Progenitor cell of endocrine pancreas (in vitro differentiated cells): ENCODE data around the gene CLHC1. TPM values are rescaled to one million over a fixed set of nuclear protein-coding genes. Genes with fewer than 3 reads are reported as not detected.
A peak's percentile ranks its signal among the peaks of the same experiment; 100 is the strongest.
"Not testable (repeated sequence)": the region's sequence is repeated elsewhere in the genome, so short reads cannot be mapped to it uniquely, and the experiment has no call there.

Source experiments
- DNase-seq: peaks from one replicate; pipeline ENCODE4 v3.0.0; 2021; ENCODE audit warnings: low spot score; ENCODE audit not compliant: unreplicated experiment
- H3K27ac Mint-ChIP-seq: 2 replicates; pipeline ENCODE4 v1.8.0; 2021; ENCODE audit warnings: mild to moderate bottlenecking, moderate library complexity, mixed read lengths
- H3K27me3 Mint-ChIP-seq: 2 replicates; pipeline ENCODE4 v1.8.0; 2021; ENCODE audit warnings: mixed read lengths
- H3K36me3 Mint-ChIP-seq: 2 replicates; pipeline ENCODE4 v1.8.0; 2022; ENCODE audit warnings: mixed read lengths; ENCODE audit not compliant: insufficient read depth
- H3K4me1 Mint-ChIP-seq: 2 replicates; pipeline ENCODE4 v1.8.0; 2021; ENCODE audit warnings: low read depth, mixed read lengths
- H3K4me3 Mint-ChIP-seq: 2 replicates; pipeline ENCODE4 v1.8.0; 2021; ENCODE audit warnings: low read depth, mild to moderate bottlenecking, moderate library complexity, mixed read lengths
- H3K9me3 Mint-ChIP-seq: 2 replicates; pipeline ENCODE4 v1.8.0; 2021; ENCODE audit warnings: low read depth, mixed read lengths
- CTCF ChIP-seq: fragments of 200-600 bp; sonication (generic); IDR thresholded peaks from one replicate; pipeline ENCODE4 v1.5.0; 2021; ENCODE audit warnings: antibody characterized with exemption, mild to moderate bottlenecking; ENCODE audit not compliant: unreplicated experiment
- long read RNA-seq: library from polyadenylated mRNA; unstranded; transcript quantifications from one replicate; pipeline ENCODE4 v2.0.0, GENCODE V29; 2020
- total RNA-seq: library from RNA; stranded (reverse); gene quantifications from 2 replicates; pipeline ENCODE4 v1.2.1, GENCODE V29; 2021

CLHC1 gene
- 33.8 and 43.9 TPM in 2 replicates for total RNA-seq
- long read RNA-seq, partial matches to known transcripts = 6 of 25 reads
- long read RNA-seq, other reads (novel, unspliced or antisense) = 19 of 25 reads

- TF ChIP-seq CTCF = no peak
- peak within 1 kb of the TSS; percentile 99 for H3K27ac Mint-ChIP-seq
- peak; percentile 84 for DNase-seq
- peaks cover 36% of the 10 kb centered on the region for H3K4me1 Mint-ChIP-seq
- peaks cover 13% of the 10 kb centered on the region for H3K36me3 Mint-ChIP-seq
- peak within 1 kb of the TSS; percentile 99 for H3K4me3 Mint-ChIP-seq
- H3K9me3 Mint-ChIP-seq = no peaks in the 10 kb centered on the region
- no peaks in the 10 kb centered on the region for H3K27me3 Mint-ChIP-seq
These were observed at the start of gene CLHC1, which contains the start of gene RPS27A for GRCh38 chr2:55232084-55232862. Gene CLHC1 (minus strand): TSS chr2:55232293. CDS start chr2:55222411, 9,882 bp downstream. Gene RPS27A (plus strand): TSS chr2:55232688. CDS start chr2:55232825, 137 bp downstream.

- Mint-ChIP-seq H3K27ac (peak overlapping the region; percentile 71), H3K4me1 (peaks cover 22% of the 10 kb centered on the region), H3K4me3 (peak overlapping the region; percentile 55)
- DNase-seq, H3K36me3 Mint-ChIP-seq, H3K9me3 Mint-ChIP-seq, H3K27me3 Mint-ChIP-seq: not testable (repeated sequence)
These were observed 48.9 kb upstream of the CLHC1 start for GRCh38 chr2:55280851-55281546.

GRCh38 chr2:55279859-55280424, 47.8 kb upstream of the CLHC1 start:
- not testable (repeated sequence) for H3K9me3 Mint-ChIP-seq, DNase-seq, H3K36me3 Mint-ChIP-seq, H3K27me3 Mint-ChIP-seq
- H3K27ac Mint-ChIP-seq = peak overlapping the region; percentile 46
- peaks cover 22% of the 10 kb centered on the region for H3K4me1 Mint-ChIP-seq
- H3K4me3 Mint-ChIP-seq = peak overlapping the region; percentile 9

GRCh38 chr2:55279214-55279835, 47.2 kb upstream of the CLHC1 start:
- H3K36me3 Mint-ChIP-seq, H3K27me3 Mint-ChIP-seq, DNase-seq, H3K9me3 Mint-ChIP-seq: not testable (repeated sequence)
- peak overlapping the region; percentile 8 for H3K4me3 Mint-ChIP-seq
- H3K4me1 Mint-ChIP-seq = peaks cover 22% of the 10 kb centered on the region
- peak overlapping the region; percentile 62 for H3K27ac Mint-ChIP-seq

- Mint-ChIP-seq H3K27ac (no peak overlapping the region), H3K4me3 (no peak overlapping the region)
These were observed 45.2 kb upstream of the CLHC1 start for GRCh38 chr2:55277310-55277709.

GRCh38 chr2:55274346-55274745, 42.3 kb upstream of the CLHC1 start:
- not testable (repeated sequence) for H3K4me3 Mint-ChIP-seq, H3K9me3 Mint-ChIP-seq, H3K27me3 Mint-ChIP-seq, DNase-seq, H3K36me3 Mint-ChIP-seq, H3K4me1 Mint-ChIP-seq, H3K27ac Mint-ChIP-seq

More at GRCh38 chr2:55277310-55277709, 45.2 kb upstream of the CLHC1 start:
- no peaks in the 10 kb centered on the region for H3K9me3 Mint-ChIP-seq
- H3K27me3 Mint-ChIP-seq = no peaks in the 10 kb centered on the region
- H3K4me1 Mint-ChIP-seq = peaks cover 18% of the 10 kb centered on the region
- TF ChIP-seq CTCF = no peak
- no peak for DNase-seq
- H3K36me3 Mint-ChIP-seq = no peaks in the 10 kb centered on the region

GRCh38 chr2:55269645-55269990, 37.5 kb upstream of the CLHC1 start:
- no peak for DNase-seq
- Mint-ChIP-seq H3K27me3 (no peaks in the 10 kb centered on the region), H3K9me3 (no peaks in the 10 kb centered on the region), H3K36me3 (peaks cover 1% of the 10 kb centered on the region), H3K4me1 (peaks cover 12% of the 10 kb centered on the region), H3K27ac (peak overlapping the region; percentile 97), H3K4me3 (peak overlapping the region; percentile 96)
- TF ChIP-seq CTCF = no peak
